GM21529 (cell line): ENCODE data around the gene SPATA13.
"Not testable (repeated sequence)": the region's sequence is repeated elsewhere in the genome, so short reads cannot be mapped to it uniquely, and the experiment has no call there.

Experiments
- ATAC-seq: cut with Tn5 transposase; IDR thresholded peaks from one replicate; pipeline ENCODE4 v1.9.1; 2021; ENCODE audit not compliant: unreplicated experiment

SPATA13 gene

DNA sequence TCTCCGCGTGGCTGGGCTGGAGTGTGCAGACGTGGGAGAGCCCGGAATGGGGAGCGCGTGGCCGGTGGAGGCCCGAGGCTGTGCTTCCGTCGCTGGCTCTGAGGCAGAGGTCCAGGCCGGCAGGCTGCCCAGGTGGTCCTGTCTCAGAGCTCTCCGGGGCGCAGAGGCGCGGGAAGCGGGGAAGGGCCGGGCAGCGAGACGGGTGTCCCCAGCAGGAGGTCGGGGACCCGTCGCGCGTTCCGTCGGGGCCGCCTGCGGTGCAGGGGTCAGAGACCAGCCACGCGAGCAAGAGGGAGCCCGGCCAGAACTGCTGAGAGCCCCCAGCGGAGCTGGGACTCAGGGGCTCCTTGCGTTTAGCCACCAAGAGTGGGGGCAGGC is 147.5 kb downstream of the SPATA13 start:
- no peak for ATAC-seq

DNA sequence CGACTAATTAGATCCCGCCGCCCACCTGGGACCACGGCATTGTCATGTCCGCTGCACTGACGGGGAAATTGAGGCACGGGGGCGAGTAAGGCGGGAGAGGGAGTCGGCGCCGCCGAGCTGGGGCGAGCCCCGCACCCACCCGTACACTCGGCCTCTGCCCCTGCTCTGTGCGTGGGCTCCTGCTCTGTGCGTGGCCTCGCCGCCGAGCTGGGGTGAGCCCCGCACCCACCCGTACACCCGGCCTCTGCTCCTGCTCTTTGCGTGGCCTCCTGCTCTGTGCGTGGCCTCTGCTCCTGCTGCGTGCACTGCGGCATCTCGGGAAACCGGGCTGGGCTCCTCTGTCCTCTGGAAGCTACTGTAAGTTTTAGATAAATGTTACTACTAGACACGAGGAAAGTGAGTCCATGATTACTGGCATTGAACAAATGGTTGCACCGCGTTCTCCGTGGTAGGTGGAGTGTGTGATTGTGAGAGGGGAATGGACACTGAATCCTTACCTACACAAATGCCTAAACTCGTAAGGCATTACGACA is 148.0 kb downstream of the SPATA13 start:
- ATAC-seq = no peak

DNA sequence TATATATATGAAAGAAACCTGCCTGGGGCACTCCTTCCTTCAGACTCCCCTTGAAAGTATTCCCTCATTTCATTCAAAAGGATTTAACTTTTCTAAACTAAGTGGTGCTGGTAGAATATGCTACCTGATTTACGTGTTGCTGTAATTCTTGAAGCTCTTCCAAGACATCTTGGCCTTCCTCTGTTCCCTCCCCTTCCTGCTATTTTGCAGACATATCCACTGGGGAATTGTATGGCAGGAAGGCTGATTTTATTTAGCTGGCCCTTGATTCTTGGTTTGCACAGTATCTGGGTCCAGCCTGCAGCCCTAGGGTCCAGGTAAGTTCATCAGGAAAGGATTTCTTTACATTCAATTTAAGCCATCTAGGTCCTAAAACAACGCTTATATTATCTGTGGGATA is 148.8 kb downstream of the SPATA13 start, which contains the start of gene C1QTNF9:
Gene C1QTNF9, plus strand, starts transcription at position 281 of the 400 bp plus-strand sequence. CDS start 6,424 bp downstream, outside the sequence.
- ATAC-seq = not testable (repeated sequence)

DNA sequence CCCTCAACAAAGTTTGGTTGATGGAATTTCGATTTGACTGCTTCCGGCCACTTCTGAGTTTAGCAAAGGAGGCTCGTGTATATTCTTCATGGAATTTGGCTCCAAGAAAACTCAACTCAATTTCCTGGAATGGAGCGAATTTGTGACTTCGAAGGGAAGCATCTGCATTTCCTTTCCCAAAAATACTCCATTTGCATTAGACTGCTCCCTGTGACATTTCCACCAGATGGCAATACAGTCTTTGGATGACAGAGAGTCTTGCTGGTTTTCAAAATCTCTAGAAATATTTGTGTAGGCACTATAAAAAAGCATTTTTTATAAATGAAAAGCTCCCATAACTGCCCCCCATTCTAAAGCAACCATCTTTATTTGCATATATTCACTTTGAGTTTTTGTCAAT is 152.9 kb downstream of the SPATA13 start:
- ATAC-seq = no peak

- ATAC-seq = not testable (repeated sequence)
Measured at GRCh38 chr13:24317835-24318234, 157.3 kb downstream of the SPATA13 start.

DNA sequence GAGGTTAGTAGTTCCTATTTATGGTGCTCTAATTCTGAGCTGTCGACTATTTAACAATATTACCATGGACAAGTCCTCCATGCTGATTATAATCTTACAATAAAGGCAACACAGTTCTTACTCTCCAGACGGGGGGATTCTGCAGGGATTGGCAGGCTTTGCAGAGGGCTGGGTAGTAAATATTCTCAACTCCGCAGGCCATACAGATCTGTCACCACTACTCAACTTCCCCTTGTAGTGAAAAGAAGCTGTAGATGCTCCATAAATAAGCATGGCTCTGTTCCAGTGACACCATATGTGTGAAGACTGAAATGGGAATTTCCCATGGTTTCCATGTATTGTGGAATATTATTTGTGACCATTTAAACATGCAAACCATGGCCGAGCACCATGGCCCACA is 158.4 kb downstream of the SPATA13 start:
- not testable (repeated sequence) for ATAC-seq

- ATAC-seq = not testable (repeated sequence)
Measured at GRCh38 chr13:24319641-24320040, 159.1 kb downstream of the SPATA13 start.

- ATAC-seq = not testable (repeated sequence)
Measured at GRCh38 chr13:24321416-24321815, 160.9 kb downstream of the SPATA13 start.

GRCh38 chr13:24322470-24322869 is 161.9 kb downstream of the SPATA13 start:
- not testable (repeated sequence) for ATAC-seq

DNA sequence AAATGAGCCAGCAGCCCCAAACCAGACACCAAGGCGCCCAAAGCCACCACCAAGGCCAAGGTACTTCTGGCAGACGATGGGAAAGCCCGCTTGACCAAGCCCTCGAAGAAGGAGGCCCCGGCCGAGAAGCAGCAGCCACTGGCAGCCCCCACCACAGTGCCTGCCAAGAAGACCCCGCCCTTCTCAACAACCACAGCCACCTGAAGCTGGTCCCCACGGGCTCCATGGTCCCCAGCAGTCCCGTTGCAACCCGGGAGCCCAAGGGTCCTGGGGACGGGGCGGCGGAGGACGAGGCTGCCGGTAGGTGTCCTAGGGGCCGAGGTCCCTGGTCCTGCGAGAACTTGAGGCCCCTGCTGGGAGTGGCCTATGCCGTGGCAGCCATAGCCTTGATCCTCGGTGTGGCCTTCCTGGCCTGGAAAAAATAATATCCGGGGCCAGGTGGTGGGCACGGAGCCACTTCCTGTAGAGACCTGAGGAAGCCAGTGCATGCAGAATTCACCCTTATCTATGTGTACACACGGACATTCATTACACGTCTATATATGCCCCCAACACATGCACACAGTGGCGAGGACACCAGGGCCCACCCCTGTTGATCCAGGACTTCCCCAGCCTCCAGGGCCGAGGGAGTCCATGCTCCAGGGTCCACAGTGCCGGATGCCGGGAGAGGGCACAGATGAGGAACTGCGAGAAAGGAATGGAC is 162.7 kb downstream of the SPATA13 start:
- no peak for ATAC-seq

- no peak for ATAC-seq
Measured at GRCh38 chr13:24323739-24324075, 163.2 kb downstream of the SPATA13 start.

GRCh38 chr13:24327598-24327997 is 167.1 kb downstream of the SPATA13 start:
- ATAC-seq = not testable (repeated sequence)

- ATAC-seq = no peak
Measured at GRCh38 chr13:24328145-24328544, 167.6 kb downstream of the SPATA13 start.

DNA sequence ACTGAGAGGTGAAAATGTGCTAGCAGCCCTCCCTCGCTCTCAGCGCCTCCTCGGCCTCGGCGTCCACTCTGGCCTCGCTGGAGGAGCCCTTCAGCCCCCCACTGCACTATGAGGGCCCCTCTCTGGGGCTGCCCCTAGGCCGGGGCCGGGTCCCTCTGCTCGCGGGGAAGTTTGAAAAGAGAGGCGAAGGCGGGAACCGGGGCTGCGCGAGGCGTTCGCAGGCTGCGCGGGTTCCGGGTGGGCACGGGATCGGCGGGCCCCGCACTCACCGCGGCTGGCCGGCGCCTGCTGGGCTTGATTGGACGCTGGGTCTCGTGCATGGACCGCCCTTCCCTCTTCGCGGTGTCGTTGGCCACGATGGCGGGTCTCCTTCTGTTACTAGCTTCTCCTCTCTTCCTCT is 178.2 kb downstream of the SPATA13 start:
- ATAC-seq = no peak

DNA sequence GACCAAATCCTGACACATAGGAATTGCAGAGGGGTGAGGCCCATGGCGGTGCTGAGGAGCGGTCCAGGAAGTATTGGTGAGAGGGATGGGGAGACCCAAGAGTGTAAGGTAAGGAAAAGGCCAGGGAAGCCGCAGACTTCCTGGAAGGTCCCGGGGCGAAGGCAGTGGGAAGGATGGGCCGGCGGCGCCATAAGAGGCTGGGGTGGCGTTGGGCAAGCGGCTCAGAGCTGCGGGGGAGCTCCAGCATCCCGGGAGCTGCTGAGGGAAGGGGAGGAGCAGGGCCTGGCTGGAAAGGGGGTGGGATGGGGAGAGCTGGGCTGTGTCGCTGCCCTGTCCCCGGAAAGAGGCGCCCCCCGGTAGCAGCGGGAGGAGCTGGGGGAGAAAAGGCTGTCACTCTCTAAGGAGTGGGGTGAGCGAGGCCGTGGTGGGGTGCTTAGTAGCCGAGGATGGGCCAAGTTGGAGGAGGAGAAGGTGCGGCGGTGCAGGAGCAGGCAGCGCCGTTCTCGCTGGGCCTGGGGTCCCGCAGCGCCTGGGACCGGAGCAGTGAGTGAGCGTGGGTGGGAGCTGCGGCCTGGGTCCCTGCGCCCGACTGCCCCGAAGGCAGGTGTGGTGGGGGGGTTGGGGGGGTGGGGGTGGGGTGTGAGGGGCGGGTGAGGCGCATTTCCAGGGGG is 179.6 kb downstream of the SPATA13 start:
- no peak for ATAC-seq

DNA sequence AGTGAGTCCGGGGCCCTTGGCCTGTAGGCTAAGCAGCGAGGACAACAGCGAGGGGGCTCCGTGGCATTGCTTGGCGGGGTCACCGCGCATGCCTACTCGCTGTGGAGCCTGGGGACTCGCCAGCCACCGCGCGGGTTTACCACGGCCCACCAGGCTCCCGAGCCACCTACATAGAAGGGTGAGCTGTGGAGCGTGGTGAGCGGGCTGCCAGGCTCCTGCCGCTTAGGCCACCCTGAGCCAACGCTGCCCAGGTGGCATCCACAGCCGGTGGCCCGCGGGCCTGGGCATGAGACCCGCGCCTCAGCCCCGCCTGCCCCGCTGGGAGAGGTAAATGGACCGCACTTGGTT is 180.1 kb downstream of the SPATA13 start:
- no peak for ATAC-seq

GRCh38 chr13:24341439-24341838 is 180.9 kb downstream of the SPATA13 start:
- ATAC-seq = no peak

- ATAC-seq = no peak
Measured at GRCh38 chr13:24348385-24348784, 187.9 kb downstream of the SPATA13 start.

DNA sequence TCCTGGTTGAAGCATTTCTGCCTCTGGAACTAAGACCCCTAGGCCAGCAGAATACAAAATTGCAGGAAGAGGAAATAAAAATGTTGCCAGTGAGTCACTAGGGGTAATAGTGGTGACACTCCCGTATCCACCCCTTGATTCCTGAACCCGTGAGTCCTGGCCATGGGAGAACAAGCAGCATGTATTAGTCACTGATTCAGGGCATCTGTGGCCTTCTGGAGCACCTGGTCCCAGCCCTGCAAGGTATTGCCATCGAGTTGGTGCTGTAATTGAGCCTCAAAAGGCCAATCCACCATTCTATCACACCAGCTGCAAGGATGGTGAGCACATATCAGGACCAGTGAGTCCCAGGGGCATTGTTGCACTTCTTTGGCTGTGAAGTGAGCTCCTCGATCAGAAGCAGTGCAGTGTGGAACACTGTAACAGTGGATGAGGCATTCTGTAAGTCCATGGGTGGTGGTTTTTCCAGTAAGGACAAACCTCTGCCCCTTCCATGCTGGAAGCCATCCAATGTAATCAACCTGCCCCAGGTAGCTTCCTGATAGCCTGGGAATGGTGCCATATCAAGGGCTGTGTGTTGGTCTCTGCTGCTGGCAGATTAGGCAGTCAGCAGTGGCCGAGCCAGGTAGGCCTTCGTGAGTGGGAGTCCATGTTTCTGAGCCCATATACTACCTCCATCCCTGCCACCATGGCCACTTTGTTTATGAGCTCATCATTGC is 188.4 kb downstream of the SPATA13 start:
- no peak for ATAC-seq

DNA sequence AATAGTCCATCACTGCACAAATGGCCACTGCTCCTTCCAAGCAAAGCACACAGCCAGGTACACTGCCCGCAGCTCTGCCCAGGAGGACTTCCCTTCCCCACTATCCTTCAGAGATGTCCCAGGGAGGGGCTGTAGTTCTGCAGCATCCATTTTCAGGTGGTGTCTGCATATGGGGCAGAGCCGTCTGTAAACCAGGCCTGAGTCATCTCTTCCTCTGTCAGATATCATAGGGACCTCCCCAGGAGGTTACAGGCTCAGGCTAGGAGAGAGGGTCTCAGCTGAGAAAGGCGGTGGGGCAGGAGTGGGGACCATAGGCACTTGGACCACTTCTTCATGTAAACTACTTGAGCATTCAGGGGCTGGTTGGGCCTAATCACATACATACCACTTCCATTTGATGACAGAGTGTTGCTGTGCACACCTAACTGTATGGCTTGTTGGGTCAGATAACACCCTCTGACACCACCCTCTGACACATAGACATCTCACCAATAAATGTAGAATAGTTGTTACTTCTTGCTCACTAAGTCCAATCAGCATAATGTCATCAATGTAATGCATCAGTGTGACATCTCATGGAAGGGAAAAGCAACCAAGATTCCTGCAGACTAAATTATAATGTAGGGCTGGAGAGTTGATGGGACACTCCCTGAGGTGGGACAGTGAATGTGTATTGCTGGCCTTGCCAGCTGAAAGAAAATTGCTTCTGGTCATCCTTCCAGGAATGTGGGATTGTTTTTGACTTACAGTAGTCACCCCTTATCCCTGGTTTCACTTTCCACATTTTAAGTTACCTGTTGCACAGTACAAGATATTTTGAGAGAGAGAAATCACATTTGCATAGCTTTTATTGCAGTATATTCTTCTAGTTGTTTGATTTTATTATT is 189.5 kb downstream of the SPATA13 start:
- not testable (repeated sequence) for ATAC-seq

DNA sequence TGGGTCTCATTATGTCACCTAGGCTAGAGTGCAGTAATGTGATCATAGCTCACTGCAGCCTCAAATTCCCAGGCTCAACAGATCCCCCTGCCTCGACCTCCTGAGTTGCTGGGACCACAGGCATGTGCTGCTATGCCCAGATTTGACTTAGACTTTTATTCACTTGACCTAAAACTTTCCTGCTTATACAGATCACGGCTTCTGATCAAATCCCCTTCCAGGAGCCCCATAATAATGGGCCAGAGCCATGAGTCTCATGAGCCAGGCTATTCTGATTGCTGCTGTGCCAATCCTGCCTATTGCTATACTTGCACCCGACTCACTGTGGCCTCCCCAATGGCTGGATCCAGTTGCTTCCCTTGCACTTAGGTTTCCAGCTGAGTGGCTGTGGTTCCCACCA is 190.9 kb downstream of the SPATA13 start:
- no peak for ATAC-seq
